Islet precursor cell (in vitro differentiated cells): ENCODE measurements around the gene KPNA3.
"Not testable (repeated sequence)": the region's sequence is repeated elsewhere in the genome, so short reads cannot be mapped to it uniquely, and the experiment has no call there.

ENCODE experiments used
- DNase-seq: peaks from one replicate; pipeline ENCODE4 v3.0.0-alpha.2; 2018

KPNA3 gene

DNA sequence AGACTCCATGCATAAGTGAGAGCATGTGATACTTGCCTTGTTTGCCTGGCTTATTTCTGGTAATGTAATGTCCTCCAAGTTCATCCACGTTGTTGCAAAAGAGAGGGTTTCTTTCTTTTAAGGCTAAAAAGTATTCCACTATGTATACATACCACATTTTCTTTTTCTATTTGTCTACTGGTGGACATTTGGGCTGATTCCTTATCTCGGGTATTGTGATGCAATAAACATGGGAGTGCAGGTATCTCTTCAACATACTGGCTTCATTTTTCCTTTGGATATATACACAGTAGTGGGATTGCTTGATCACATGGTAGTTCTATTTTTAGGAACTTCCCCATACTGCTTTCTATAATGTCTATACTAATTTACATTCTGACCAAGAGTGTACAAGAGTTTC lies 51.6 kb downstream of the KPNA3 start:
- no peak for DNase-seq

DNA sequence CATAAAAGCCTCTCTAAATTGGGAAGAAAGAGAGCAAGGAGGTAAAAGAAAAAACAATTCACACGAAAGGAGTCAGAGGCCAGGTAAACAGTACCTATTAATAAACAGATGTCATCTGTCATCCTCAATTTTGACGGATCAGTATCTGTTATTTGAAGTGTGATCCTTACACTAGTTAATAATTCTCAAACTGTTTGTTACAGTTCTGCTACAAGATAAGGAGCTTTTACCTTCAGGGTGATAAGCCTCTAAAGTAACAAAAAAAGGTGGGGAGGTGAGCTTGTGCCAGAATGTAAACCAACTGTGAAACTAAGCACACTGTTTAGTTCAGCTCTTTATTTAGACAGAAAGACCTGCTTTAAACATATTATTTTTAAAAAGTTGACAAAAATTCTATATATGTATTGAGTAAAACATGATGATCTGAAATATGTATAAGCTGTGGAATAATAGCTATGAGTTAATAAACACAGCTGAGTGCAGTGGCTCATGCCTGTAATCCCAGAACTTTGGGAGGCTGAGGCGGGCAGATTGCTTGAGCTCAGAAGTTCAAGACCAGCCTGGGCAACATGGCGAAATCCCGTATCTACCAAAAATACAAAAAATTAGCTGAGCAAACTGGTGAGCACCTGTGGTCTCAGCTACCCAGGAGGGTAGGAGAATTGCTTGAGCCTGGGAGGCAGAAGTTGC lies 52.8 kb downstream of the KPNA3 start:
- no peak for DNase-seq

DNA sequence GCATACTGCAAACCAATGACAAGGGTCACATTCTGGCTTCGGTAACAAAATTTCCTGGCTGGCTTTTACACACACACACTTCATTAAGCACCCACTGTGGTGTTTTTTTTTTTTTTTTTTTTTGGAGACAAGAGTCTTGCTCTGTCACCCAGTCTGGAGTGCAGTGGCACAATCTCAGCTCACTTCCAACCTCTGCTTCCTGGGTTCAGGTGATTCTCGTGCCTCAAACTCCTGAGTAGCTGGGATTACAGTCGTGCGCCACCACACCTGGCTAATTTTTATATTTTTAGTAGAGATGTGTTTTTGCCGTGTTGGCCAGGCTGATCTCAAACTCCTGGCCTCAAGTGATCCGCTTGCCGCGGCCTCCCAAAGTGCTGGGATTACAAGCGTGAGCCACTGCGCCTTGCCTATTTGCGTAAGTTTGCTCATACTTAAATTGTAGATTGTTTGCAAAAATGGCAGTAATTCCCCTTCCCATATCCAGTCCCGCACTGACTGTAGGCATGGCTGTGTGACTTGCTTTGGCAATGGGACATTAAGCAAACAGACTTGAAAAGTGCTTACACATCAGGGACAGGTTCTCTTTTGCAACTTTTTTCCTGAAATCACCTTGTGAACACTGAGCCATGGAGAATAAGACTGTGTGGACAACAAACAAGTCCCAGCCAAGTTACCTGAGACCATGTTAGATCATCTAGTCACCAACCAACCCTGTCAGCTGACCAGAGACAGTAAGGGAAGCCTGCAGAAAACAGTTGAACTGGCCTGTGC lies 59.1 kb downstream of the KPNA3 start:
- no peak for DNase-seq

DNA sequence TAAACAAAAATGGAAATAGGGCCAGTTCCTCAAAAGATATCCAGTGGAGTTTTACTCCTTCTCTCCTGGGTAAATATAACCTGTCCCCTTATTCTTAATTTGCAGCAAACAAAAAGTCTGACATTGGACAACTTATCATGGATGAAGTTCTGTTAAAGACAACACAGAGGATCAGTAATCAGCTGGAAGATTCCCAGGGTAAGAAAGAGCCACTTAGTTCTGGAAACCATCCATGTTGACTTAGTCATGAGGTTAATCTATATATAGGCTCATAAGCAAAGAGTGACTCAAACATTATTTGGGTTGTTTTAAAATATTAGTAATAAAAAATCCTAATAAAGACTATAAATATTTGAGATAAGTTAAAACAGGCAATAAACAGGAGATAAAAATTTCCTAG lies 60.7 kb downstream of the KPNA3 start:
- DNase-seq = no peak

DNA sequence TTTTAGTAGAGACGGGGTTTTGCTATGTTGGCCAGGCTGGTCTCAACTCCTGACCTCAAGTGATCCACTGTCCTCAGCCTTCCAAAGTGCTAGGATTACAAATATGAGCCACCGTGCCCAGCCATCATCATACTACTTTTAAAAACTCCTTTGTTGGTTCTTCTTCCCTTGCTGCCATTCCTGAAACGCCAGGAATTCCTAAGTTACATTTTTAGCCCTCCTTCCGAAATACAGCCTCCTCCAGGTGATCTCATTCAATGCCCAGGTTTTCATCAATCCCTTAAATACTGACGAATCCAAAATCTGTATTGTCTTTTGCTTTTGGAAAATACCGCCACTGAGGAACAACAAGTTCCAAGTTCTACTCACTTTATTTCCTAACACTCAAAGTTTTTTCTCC lies 75.9 kb downstream of the KPNA3 start:
- DNase-seq = no peak

DNA sequence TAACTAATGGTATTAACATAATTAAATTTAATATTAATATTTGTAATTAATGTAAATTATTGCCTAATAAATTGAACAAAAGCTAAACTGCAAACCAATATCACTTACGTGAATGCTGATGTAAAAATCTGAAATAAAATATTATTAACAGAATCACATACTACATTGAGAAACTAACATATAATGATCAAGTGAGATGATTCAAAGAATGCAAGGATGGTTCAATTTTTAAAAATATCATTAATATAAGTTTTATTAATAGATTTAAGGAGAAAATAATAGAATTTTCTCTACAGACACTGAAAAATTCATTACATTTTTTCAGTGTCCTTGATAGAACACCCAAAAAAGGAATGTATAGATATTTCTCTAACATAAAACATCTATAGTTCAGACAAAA lies 77.7 kb downstream of the KPNA3 start:
- no peak for DNase-seq

DNA sequence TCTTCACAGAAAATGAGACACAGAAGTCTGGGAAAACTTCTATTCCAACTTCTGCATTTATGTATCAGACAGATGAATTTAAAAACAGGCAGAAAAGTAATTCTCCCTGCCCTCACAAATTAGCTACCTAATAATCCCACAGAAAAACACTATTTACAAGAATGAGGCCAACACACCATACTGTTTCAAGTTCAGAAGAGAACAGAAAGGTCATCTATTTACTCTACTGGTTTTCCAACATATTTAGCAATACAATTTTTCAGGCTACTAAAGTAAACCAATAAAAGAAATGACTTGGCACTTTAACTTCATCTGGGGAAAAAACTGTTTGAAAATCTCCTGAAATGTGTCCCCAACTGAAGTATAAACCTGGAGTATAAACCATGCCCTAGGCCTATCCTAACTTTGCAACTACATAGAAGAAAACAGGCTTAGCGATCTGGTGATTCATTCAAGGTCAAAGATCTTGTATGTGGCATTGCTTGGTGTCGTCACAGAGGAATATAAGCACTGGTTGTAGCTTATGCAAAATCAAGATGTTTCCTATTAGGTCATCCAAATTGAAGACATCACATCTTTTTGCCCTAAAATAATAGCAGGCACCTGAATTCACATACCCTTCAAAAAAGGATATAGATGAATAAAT lies 81.1 kb downstream of the KPNA3 start:
- DNase-seq = no peak

DNA sequence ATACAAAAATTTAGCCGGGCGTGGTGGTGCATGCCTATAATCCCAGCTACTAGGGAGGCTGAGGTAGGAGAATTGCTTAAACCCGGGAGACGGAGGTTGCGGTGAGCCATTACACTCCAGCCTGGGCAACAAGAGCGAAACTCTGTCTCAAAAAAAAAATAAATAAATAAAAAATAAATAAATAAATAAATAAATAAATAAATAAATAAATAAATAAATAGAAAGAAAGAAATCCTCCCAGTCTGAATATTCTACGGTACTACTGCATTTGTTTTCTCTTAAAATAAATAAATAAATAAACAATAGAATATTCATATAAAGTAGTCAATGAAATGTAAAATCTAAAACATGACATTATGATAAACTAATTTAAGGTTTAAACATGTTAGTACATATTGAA lies 88.2 kb downstream of the KPNA3 start:
- not testable (repeated sequence) for DNase-seq

DNA sequence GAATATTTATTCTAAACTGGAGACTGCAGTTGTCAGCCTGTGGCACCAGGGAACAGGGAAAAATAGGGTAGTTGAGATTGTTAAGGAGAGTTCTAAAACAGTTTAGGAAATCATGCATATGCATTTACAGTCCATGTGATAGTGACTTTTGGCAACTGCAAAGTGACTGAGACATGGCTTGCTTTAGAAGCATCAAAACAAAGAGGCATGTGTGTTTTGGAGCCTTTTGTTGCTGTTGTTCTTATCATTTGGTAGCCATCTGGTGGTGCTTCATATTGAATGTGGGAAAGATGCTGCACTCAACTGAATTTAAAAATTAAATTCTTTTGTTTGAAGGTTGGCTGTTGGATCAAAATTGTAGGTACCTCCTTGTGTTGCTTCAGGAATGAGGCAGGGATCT lies 91.0 kb downstream of the KPNA3 start:
- no peak for DNase-seq

DNA sequence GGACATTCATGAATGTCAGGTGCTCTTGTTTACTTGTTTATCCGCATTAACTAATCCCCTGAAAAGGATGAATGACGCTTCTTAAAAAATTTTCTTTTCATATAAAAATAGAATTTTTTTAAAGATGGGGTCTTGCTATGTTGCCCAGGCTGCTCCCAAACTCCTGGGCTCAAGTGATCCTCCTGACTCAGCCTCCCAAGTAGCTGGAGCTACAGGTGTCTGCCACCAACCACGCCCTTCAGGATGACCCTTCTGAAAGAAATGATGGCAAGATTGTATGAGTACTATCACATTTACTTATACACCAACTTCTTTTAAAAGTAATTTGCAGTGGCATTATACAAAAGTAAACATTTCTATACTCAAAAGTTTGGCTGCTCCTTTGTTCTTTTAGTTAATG lies 95.0 kb downstream of the KPNA3 start:
- no peak for DNase-seq

DNA sequence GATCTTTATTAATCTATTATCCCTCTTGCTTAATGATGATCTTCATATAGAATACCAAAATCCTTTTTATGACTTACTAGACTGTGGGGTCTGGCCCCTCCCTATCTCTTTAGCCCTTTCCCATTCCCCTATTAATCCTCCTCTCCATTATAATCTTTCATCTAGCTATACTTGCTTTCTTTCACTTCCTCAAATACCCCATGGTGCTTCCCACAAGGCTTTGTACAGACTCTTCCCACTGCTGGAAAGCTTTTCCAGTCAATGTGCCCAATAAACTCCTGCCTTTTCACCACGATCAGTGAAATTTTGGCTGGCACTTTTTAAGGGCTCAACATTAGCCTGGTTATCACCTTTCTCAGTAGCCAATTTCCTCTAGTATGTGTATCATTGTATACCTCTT lies 98.0 kb downstream of the KPNA3 start:
- no peak for DNase-seq

DNA sequence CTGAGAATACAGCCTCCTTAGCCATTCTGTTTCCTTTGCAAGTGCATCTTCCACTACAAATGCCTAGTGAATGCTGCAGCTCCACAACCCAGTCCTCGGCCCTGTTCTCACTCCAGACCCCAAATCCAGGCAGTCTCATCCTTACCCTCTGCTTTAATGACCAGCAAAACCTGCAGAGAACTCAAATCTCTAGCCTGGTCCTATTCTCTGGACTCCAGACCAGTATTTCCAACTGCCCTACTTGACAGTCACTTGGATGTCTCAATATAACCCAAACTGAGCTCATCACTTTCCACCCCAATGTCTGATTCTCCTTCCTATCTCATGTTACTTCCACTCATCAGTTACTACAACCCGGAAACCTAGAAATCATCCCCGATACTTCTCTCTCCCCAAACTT lies 98.6 kb downstream of the KPNA3 start:
- DNase-seq = no peak

DNA sequence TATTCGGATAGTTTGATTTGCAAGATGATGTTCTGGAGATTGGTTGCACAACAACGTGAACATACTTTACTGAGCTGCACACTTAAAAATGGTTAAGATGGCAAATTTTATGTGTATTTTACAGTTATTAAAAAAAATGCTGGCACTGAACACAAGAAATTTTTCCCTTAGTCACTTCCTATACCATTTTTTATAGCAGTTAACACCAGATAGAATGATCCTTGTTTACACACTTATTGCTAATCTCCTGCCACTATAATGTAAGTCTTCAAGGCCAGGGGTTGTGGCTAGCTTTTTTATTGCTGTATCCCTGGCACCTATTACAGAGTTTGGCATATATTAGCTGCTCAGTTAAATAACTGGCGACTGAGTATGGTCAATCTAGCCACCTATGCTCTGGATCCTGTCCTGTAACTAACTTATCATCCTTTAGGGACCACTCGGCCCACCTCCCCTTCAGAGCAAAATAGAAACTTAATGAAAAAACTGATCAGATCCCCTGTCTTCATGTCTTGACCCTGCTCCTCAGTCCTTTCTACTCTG lies 99.2 kb downstream of the KPNA3 start:
- DNase-seq = no peak

DNA sequence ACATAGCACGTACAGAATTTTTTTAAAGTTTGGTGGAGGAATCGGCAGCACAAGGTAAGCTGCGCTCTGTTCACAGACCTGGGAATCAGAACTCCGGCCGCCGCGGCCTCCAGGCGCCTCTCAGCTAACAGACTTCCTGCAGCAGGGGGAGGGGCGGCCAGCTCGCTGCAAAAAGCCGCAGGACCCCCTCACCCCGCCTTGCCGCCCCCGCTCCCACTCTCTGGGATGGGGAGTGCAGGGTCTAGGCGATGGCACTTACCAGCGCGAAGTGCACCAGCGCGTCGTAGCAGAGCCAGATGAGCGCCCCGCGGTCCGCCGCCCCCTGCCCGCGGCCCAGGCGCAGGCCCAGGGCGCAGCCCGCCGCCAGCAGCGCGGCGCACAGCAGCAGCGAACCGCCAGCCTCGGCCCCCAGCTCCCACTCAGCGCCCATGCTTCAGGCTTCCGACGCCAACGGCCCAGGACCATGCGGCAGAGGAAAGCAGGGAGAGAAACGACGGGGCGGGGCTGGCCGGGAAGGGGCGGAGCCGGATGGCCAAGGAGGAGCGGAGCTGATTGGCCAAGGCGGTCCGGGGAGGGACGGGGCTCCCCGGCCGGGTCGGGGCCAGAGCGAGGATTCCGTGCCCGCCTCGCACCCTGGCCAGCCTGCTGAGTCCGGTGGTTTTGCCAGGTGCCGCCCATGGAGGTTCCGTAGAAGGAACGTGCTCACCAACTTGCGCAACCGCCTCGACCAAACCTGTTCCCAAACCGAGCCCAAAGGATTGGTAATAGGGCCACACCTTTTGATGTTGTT lies 101.3 kb downstream of the KPNA3 start, which contains the start of gene EBPL:
TSS of gene EBPL (minus strand) at position 492 of the 790 bp plus-strand sequence. CDS start at position 430, 62 bp downstream.
- peak; percentile 98 for DNase-seq

DNA sequence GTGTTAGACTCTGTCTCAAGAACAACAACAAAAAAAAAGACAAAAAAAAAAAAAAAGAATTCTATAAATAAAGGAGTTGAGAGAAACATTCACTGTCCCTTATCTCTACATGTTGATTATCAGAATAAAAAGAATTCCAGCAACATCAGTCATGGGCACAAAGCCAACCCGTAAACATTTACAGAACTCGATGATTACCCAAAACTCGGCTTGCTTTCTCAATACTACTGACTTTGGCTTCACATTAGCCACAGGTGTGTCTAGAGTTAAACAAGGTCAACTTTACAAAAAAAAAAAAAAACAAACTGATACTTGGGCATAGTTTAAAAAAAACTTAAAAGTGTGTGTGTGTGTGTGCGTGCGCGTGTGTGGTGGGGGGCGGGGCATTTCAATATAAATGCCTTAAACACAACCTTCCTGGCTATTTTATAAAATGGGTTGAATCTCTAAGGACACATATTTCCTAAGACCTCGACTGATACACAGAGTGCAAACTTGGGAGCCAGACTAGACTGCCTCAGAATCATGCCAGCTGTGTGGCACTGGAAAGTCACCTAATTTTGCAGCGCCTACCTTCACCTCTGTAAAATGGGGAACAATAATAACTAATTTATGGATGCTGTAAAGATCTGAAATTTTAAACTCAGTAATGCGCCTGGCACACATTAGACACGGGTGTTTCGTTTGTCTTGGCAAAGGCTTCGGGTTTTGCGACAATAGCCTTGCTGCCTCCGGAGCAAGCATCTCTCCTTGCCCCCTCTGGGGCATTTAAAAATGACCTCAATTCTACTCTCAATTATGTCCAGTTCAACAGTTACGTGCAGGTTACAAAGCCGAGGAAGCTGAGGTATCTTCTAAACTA lies 102.1 kb downstream of the KPNA3 start:
- DNase-seq = no peak

DNA sequence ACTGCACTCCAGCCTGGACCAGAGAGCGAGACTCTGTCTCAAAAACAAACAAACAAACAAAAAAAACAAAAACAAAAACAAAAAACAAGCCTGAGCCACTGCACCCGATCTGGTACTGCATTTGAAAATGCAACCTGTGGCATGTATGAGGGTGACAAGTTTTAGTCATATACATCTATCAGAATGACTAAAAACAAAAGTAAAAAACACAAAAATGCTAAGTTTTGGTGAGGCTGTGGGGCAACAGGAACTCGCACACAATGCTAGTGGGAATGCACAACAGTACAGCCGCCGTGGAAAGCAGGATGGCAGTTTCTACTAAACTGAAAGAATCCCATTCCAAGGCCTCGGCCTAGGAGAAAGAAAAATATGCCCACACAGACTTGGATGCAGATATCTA lies 109.0 kb downstream of the KPNA3 start:
- no peak for DNase-seq

DNA sequence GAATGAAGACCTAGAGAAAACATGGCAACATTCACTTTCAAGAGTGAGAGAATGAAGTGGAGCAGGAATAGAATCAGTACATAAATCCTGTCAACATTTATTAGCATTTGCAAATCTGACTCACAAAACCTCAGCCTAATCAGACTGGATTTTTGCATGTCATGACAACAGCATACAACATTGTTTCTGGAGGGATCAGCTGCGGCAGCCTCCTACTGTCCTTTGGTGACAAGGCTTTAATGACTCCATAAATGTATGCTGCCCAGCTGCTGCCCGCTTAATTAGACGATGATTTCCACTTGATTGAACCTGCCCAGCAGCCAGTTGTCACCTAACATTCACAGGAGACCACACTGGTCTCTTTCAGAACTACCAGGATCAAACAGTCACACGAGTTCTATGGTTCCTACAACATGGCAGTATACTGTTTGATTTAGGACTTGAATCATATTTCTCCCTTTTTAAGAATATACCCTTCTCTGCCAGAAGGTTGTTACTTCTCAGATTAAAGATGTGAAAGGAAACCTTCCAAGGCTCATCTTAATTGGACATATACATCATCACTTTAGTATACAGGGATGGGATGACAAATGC lies 110.5 kb downstream of the KPNA3 start:
- no peak for DNase-seq

DNA sequence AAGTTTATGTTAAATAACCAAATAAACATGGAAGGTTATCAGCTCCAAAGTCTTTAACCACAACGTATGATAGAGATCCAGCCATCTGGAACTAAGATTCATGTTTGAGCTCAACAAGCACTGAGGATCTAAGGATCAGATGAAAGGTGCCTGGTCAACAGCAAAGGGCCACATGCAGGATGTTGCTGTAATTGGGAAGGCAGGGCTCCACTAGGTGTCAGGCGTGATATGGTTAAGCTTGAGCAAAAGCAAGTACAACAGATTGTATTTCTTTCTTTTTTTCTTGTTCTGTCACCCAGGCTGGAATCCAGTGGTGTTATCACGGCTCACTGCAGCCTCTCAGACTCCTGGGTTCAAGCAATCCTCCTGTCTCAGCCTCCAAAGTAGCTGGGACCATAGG lies 113.2 kb downstream of the KPNA3 start:
- no peak for DNase-seq

DNA sequence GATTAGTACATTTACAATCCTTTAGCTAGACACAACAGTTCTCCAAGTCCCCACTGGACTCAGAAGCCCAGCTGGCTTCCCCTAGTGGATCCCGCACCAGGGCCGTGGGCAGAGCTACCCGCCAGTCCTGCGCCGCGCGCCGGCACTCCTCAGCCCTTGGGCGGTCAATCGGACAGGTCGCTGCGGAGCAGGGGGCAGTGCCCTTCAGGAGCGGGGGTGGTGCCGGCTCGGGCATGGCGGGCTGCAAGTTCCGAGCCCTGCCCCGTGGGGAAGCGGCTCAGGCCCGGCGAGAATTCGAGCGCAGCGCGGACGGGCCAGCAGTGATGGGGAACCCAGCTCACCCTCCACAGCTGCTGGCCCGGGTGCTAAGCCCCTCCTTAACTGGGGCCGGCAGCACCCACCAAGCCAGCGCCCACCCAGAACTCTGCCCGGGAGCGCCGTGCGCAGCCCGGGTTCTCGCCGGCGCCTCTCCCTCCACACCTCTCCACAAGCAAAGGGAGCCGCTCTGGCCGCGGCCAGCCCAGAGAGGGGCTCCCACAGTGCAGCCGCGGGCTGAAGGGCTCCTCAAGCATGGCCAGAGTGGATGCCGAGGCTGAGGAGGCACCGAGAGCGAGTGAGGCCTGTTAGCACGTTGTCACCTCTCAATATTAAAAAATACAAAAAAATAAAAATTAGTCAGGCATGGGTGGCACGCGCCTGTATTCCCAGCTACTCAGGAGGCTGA lies 114.1 kb downstream of the KPNA3 start:
- DNase-seq = no peak

DNA sequence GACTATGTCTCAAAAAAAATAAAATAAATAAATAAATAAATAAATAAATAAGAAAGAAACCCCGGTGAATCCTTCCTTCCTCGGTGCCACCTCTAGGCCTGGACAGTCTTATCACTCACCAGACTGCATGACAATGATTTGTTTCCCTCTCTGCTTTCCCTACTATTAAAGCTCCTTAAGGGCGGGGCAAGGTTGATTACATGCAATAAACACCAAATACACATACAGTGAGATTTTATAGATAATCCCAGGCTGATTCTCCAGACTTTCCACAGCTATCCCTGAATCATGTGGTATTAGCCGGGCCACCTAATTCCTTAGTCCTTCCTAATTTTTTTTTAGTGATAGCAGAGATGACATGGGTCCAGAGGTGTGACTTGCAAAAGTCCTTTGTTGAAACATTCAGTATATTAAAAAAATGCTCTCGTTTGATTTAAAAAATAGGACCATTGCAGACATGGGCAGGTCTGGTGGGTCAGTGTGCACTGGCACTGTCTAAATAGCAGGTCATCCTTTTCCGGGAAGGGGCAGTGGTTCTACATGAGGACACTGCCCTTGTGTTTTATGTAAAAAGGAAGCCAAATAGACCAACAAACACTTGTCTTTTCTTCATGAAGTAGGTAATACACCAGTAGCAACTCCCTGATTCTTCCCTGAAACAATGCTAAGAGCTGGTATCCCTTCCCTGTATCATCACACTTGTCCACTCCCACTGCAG lies 115.7 kb downstream of the KPNA3 start:
- DNase-seq = no peak
